Liver (tissue), 2 donors: Measurements from ENCODE around the gene ABHD16B.

Experiments
- CTCF ChIP-seq: fragments of 150-350 bp; IDR thresholded peaks from 2 replicates; pipeline ENCODE4 v1.5.1; 2017; ENCODE audit warnings: improper control_type of control experiment, low read depth, low read length; ENCODE audit not compliant: missing input control
- REST ChIP-seq: IDR thresholded peaks from 2 replicates; pipeline ENCODE4 v1.6.1; 2016; ENCODE audit warnings: antibody characterized with exemption, mild to moderate bottlenecking
- ZBTB33 ChIP-seq: IDR thresholded peaks from 2 replicates; pipeline ENCODE4 v1.6.1; 2016; ENCODE audit warnings: antibody characterized with exemption
- donor health status: healthy.

GRCh38 chr20:63855363-63856097 lies 5.8 kb upstream of the ABHD16B start:
- TF ChIP-seq ZBTB33, result no peak
- TF ChIP-seq CTCF, result no peak
- TF ChIP-seq REST, result no peak
